ENCODE measurements around the gene SIGMAR1.

The SIGMAR1 gene

DNA sequence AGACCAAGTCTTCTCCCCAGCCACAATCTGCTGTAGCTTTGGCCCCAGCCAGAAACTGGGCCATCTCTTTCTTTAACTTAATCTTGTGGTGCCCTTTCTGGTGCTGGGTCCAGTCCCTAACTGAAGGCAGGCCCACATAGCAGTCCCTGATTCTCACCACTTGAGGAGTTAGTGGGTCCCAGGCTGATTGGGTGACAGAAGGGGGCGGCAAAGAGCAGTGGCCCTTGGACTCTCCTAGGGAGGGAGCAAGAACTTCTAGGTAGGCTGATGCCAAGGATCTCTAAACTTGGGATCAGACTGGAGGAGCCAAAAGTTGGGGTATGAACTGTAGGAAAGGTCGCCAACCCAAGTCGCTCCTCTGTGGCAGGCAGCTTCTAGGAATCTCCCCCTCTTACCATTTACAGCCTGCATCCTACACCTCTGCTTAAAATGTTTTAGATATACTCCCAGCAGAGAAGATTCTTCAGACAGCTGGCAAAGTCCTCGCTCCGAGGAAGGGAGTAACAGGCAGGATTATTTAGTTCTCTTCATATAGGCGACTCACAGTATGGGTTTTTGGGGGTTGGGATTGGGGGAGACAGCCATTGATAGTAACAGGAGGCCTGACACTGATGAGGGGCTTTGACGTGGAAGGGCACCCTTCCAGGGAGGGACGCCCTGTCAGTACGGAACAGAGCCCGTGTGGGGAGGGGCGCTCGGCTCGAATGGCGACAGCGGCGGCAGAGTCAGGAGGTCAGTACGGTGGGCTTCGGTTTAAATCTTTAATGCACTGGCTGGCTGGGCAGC is 26.9 kb upstream of the SIGMAR1 start:
- TF ChIP-seq, protein P1, sequence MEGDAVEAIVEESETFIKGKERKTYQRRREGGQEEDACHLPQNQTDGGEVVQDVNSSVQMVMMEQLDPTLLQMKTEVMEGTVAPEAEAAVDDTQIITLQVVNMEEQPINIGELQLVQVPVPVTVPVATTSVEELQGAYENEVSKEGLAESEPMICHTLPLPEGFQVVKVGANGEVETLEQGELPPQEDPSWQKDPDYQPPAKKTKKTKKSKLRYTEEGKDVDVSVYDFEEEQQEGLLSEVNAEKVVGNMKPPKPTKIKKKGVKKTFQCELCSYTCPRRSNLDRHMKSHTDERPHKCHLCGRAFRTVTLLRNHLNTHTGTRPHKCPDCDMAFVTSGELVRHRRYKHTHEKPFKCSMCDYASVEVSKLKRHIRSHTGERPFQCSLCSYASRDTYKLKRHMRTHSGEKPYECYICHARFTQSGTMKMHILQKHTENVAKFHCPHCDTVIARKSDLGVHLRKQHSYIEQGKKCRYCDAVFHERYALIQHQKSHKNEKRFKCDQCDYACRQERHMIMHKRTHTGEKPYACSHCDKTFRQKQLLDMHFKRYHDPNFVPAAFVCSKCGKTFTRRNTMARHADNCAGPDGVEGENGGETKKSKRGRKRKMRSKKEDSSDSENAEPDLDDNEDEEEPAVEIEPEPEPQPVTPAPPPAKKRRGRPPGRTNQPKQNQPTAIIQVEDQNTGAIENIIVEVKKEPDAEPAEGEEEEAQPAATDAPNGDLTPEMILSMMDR (IDR thresholded peaks at IDR 0.05; ENCODE audit: extremely low read depth, missing control alignments) = peak; percentile 79
- DNase-seq (ENCODE audit: low spot score) = peak; percentile 79

DNA sequence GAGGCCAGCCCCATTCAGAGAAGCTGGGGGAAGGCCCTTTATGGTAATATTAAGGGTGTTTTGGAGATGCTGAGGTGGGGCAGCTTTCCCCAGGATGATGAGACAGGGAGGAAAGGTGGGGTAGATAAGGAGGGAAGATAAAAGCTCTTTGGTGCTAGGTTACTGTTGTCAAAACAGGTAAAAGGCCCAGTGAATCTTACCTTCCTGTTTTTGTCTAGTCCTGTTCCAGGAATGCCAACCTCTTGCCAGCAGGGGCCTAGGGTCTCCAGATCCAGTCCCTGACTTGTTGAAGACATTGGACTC is 25.7 kb upstream of the SIGMAR1 start:
- TF ChIP-seq, protein P1 (IDR thresholded peaks at IDR 0.05; ENCODE audit: extremely low read depth, missing control alignments) = no peak
- no peak for DNase-seq (ENCODE audit: low spot score)

DNA sequence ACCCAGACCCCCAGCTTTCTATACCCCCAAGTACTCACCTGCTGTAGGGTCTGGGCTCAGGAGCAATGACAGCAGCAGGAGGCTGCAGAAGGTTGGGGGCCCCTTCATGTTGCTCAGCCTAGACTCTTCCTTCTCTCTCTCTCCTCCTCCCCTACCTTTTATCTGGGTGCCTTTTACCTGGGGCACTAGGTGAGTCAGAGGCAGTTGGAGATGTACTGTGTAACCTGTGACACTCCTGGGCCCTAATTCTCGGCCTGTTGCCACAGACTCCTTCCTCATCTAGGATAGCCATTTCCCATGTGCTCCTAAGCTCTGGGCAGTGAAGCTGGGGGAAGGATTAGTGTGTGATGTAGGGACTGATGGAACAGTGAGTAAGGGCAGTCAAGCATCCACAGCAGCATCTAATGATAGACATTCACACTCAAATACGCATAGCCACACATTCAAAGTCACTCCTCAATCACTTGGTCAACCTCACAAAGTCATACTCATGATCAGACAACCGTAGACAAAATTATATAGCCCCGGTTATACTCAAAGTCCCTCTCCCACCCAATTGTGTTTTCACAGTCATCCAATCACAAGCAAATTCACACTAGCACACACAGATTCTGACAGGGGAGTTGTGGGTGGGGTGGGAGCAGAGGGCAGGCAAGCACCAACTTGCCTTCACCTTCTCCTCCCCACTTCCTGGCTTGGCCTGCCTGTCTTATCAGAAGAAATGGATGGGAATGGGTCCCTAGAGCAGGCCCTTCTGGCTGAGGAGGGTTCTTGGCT is 25.1 kb upstream of the SIGMAR1 start, which contains the start of gene CCL27:
CCL27 (minus strand) TSS at position 132 of the 777 bp plus-strand sequence; CDS start at position 108, 24 bp downstream.
- TF ChIP-seq, protein P1 (IDR thresholded peaks at IDR 0.05; ENCODE audit: extremely low read depth, missing control alignments) = no peak
- no peak for DNase-seq (ENCODE audit: low spot score)

DNA sequence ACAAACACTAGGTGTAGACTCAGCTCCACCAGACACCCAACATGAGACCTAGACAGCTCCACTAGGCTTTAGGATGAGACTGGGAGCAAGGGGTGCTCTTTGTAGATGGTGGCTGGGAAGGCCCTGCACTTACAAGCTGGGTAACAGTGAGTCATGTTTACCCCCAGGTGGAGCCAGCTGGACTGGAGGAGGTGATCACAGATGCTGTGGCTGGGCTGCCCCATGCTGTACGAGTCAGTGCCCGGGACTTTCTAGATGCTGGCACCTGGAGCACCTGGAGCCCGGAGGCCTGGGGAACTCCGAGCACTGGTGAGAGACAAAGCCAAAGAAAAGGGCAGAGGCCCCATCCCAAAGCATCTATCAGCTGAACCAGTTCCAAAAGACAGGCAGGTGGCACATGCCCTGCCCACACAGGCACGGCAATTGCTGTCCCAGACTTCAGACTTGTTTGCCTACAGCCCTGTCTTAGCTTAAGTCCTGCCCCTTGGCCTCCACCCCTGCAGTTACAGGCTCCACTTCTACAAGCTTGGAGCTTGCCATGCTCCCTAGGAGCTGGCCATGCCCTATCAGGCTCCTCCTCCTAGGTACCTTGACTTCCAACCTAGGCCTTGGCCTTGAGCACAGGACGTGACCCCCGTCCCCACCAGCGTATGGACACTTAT is 22.1 kb upstream of the SIGMAR1 start:
- TF ChIP-seq, protein P1 (IDR thresholded peaks at IDR 0.05; ENCODE audit: extremely low read depth, missing control alignments) = no peak
- no peak for DNase-seq (ENCODE audit: low spot score)

- no peak for DNase-seq (ENCODE audit: low spot score)
- TF ChIP-seq, protein P1 (IDR thresholded peaks at IDR 0.05; ENCODE audit: extremely low read depth, missing control alignments) = no peak
Measured at GRCh38 chr9:34658461-34658860, 20.9 kb upstream of the SIGMAR1 start.

GRCh38 chr9:34656992-34657391 is 19.4 kb upstream of the SIGMAR1 start:
- TF ChIP-seq, protein P1 (IDR thresholded peaks at IDR 0.05; ENCODE audit: extremely low read depth, missing control alignments) = no peak

DNA sequence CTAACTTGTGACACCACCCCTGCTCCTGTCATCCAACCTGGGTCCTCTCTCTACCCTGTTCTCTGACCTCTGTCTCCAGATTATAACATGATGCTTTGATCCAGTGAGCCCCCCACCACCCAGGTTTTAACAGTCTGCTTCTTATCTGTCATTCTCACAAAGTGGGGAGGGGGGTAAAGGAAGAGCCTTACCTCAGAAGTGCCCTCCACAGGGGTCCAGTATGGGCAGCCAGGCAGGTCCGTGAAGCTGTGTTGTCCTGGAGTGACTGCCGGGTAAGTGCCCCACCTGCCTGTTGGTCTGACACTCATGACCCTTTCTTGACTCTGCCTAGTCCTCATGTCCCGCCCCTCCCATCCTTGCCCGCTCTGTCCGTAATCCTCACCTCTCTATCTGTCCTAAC is 17.8 kb upstream of the SIGMAR1 start:
- no peak for DNase-seq (ENCODE audit: low spot score)
- TF ChIP-seq, protein P1 (IDR thresholded peaks at IDR 0.05; ENCODE audit: extremely low read depth, missing control alignments) = no peak

More at GRCh38 chr9:34656992-34657391, 19.4 kb upstream of the SIGMAR1 start:
- no peak for DNase-seq (ENCODE audit: low spot score)

All from GM20000 (cell line).